Upper lobe of left lung (tissue), 6 donors: Measurements from ENCODE around the gene ACSL5. TPM values are rescaled to one million over a fixed set of nuclear protein-coding genes. Genes with fewer than 3 reads are reported as not detected.

Experiments used
- ATAC-seq, 2 donors: fragments of 200-7000 bp; cut with Tn5 transposase; one replicate each; pipeline ENCODE4 v1.9.1; 2022; ENCODE audit warnings: mild to moderate bottlenecking in 2 of 2, moderate library complexity in 2 of 2; ENCODE audit not compliant: low FRiP score in 2 of 2
- DNase-seq, 2 donors: peaks; one replicate each; pipeline ENCODE4 v3.0.0-alpha.2; 2019 to 2020
- H3K27ac ChIP-seq, 4 donors: fragments of 200-600 bp; sonication (generic); one replicate each; pipeline ENCODE4 v1.5.1; 2016 to 2019
- H3K27me3 ChIP-seq, 4 donors: fragments of 200-600 bp; sonication (generic); one replicate each; pipeline ENCODE4 v1.5.1; 2017 to 2019
- H3K36me3 ChIP-seq, 4 donors: fragments of 200-600 bp; sonication (generic); one replicate each; pipeline ENCODE4 v1.5.1; 2016 to 2019
- H3K4me1 ChIP-seq, 4 donors: fragments of 200-600 bp; sonication (generic); one replicate each; pipeline ENCODE4 v1.5.1; 2018 to 2019
- H3K4me3 ChIP-seq, 4 donors: fragments of 200-600 bp; sonication (generic); one replicate each; pipeline ENCODE4 v1.5.1; 2017 to 2019; ENCODE audit warnings: mild to moderate bottlenecking in 2 of 4, moderate library complexity in 1 of 4
- H3K9me3 ChIP-seq, 4 donors: fragments of 200-600 bp; sonication (generic); one replicate each; pipeline ENCODE4 v1.5.1; 2018 to 2019
- EP300 ChIP-seq, 4 donors: sonication (generic); formaldehyde crosslinking; IDR thresholded peaks; one replicate each; pipeline ENCODE4 v1.5.1; 2017; ENCODE audit warnings: antibody characterized with exemption in 4 of 4, control low read depth in 2 of 4
- POLR2A ChIP-seq, 4 donors: fragments of 450-650 bp; IDR thresholded peaks; one replicate each; pipeline ENCODE4 v1.5.1; 2016 to 2017; ENCODE audit warnings: antibody characterized with exemption in 4 of 4, mild to moderate bottlenecking in 2 of 4
- POLR2AphosphoS5 ChIP-seq, 2 donors: sonication (generic); formaldehyde crosslinking; IDR thresholded peaks; one replicate each; pipeline ENCODE4 v1.5.1; 2017; ENCODE audit warnings: antibody characterized with exemption in 2 of 2
- WGBS, 2 donors: methylation state at CpG; one replicate each; pipeline ENCODE4 v1.1.5; 2017 to 2018; 5-methylcytosine and 5-hydroxymethylcytosine counted together
- total RNA-seq, 6 donors: library from RNA; depleted of rRNA in 4 of 6; stranded (reverse); fragments of >200 nt in 4 of 6; gene quantifications; one replicate each; pipeline versions ENCODE4 v1.1.0 to v1.2.1, GENCODE V29; 2016 to 2021
- TF ChIP-seq, protein P1 (sequence below), 6 experiments: fragments of 450-650 bp in 4 of 6; fragments of 200-600 bp in 2 of 6; sonication (generic) in 2 of 6; IDR thresholded peaks; one replicate each; pipeline ENCODE4 v1.5.1; 2016 to 2019; ENCODE audit warnings: antibody characterized with exemption in 6 of 6
- donor health status: DM: no; HTN: no; CAD: no; lungs with moderate emphysema.
- donor health status: DM: no; HTN: yes; CAD: no; lungs with severe emphysema.

ACSL5 gene
- total RNA-seq, 6 donors from 2014 or later = 33.2 to 73.0 (median 62.0) TPM

DNA sequence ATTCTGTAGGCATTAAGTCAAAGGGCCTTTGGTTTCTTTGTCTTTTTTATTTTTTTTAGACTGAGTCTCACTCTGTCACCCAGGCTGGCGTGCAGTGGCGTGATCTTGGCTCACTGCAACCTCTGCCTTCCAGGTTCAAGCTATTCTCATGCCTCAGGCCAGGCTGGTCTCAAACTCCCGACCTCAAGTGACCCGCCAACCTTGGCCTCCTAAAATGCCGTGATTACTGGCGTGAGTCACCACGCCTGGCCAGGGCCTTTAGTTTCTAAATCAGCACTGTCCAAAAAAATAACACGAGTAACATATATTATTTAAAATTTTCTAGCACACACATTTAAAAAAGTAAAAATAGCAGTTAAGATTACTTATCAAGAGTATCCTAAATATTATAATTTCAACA is 11.1 kb upstream of the ACSL5 start:
- TF ChIP-seq POLR2AphosphoS5 (IDR thresholded peaks at IDR 0.05) (no peak), POLR2A (IDR thresholded peaks at IDR 0.05) (no peak), EP300 (IDR thresholded peaks at IDR 0.05) (no peak)
- TF ChIP-seq, protein P1, sequence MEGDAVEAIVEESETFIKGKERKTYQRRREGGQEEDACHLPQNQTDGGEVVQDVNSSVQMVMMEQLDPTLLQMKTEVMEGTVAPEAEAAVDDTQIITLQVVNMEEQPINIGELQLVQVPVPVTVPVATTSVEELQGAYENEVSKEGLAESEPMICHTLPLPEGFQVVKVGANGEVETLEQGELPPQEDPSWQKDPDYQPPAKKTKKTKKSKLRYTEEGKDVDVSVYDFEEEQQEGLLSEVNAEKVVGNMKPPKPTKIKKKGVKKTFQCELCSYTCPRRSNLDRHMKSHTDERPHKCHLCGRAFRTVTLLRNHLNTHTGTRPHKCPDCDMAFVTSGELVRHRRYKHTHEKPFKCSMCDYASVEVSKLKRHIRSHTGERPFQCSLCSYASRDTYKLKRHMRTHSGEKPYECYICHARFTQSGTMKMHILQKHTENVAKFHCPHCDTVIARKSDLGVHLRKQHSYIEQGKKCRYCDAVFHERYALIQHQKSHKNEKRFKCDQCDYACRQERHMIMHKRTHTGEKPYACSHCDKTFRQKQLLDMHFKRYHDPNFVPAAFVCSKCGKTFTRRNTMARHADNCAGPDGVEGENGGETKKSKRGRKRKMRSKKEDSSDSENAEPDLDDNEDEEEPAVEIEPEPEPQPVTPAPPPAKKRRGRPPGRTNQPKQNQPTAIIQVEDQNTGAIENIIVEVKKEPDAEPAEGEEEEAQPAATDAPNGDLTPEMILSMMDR (IDR thresholded peaks at IDR 0.05) = no peak
- no peak overlapping the region for H3K4me3 ChIP-seq
- ATAC-seq (no peak), DNase-seq (no peak)
- H3K27ac ChIP-seq = peak overlapping the region; percentile 77 to 85 (median 82)
- no peaks in the 10 kb centered on the region for H3K36me3 ChIP-seq
- no peaks in the 10 kb centered on the region for H3K27me3 ChIP-seq
- H3K4me1 ChIP-seq = peaks cover 28 to 59% (median 35%) of the 10 kb centered on the region in 4 donors
- no peaks in the 10 kb centered on the region for H3K9me3 ChIP-seq
- WGBS, 2 donors = 63 to 68% methylated on average over 8 of the region's 8 CpGs

DNA sequence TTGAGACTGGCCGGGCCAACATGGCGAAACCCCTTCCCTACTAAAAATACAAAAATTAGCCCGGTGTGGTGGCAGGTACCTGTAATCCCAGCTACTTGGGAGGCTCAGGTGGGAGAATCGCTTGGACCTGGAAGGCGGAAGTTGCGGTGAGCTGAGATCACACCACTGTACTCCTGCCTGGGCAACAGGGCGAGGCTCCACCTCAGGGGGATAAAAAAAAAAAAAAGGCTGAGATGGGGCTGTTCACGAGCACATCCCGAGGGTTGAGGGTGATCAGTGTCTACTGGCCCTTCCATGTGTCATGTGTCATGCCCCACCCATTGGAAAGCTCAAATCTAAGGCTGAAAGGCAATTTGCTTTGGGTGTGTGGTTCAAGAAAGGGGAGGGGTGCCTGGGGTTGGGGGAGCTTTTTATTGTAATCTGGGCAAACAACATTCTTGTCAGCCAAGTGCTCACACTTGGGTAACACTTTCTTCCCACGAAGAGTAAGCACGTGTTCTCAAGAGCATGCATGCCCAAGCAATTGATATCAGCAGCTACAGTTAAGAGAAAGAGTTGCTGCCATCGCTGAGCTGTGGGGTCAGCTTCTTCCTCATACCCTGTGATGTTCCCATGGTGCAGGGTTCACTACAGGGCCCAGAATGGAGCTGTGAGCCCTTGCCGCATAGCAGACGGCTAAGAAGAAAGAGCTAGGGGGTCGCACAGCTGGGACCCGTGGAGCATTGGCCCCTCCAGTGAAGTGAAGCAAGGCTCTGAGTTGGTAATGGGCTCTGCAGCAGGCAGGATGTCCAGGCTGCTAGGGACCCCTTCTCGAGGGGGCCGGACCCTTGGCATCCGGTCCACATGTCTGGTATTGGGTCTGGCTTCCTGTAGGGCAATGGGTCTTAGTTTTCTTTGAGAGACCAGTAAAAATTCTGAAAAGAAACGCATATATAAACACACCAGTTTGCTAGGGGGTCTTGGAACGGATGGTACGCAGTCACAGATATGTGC is 9.9 kb upstream of the ACSL5 start:
- peak; percentile 20 to 59 for DNase-seq
- no peak for ATAC-seq
- peak overlapping the region; percentile 62 to 84 (median 78) for H3K27ac ChIP-seq

DNA sequence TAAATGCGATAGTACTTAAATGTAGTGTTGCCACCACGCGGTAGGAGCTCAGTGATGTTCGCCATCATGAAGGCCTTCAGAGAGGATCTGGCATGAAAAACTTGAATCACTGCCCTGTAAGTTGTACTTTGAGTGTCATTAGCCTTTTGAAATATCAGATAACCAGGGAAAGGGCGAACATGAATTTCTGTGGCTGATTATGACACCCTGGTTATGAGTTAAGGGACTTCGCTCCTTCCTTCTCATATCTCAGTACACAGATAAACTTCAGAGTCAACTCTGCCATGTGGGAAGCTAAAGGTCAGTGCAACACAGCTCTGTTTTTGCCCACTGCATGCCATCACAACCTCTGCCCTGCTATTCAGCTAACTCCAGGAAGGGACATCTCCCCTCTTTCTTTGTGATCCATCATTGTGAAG is 8.9 kb upstream of the ACSL5 start:
- H3K36me3 ChIP-seq = no peaks in the 10 kb centered on the region
- DNase-seq = no peak
- WGBS, 2 donors = 81 to 89% methylated on average over 6 of the region's 6 CpGs
- no peak overlapping the region for H3K4me3 ChIP-seq
- no peaks in the 10 kb centered on the region for H3K27me3 ChIP-seq
- H3K9me3 ChIP-seq = no peaks in the 10 kb centered on the region
- H3K27ac ChIP-seq = peak overlapping the region in 1 of 4 donors; percentile 84
- TF ChIP-seq POLR2A (IDR thresholded peaks at IDR 0.05) (no peak), POLR2AphosphoS5 (IDR thresholded peaks at IDR 0.05) (no peak), EP300 (IDR thresholded peaks at IDR 0.05) (no peak)
- TF ChIP-seq, protein P1 (IDR thresholded peaks at IDR 0.05) = no peak
- ATAC-seq = no peak
- H3K4me1 ChIP-seq = peaks cover 28 to 59% (median 36%) of the 10 kb centered on the region in 4 donors

More for the DNA sequence above, 9.9 kb upstream of the ACSL5 start:
- no peaks in the 10 kb centered on the region for H3K27me3 ChIP-seq
- TF ChIP-seq, protein P1 (IDR thresholded peaks at IDR 0.05) = no peak
- TF ChIP-seq POLR2A (IDR thresholded peaks at IDR 0.05) = no peak
- TF ChIP-seq EP300 (IDR thresholded peaks at IDR 0.05) = peak in 1 of 4 donors; percentile 64
- TF ChIP-seq POLR2AphosphoS5 (IDR thresholded peaks at IDR 0.05) = no peak
- H3K9me3 ChIP-seq = no peaks in the 10 kb centered on the region
- no peaks in the 10 kb centered on the region for H3K36me3 ChIP-seq
- WGBS, 2 donors = 82 to 86% methylated on average over 14 to 22 of the region's 22 CpGs
- H3K4me3 ChIP-seq = no peak overlapping the region
- H3K4me1 ChIP-seq = peaks cover 28 to 59% (median 35%) of the 10 kb centered on the region in 4 donors

DNA sequence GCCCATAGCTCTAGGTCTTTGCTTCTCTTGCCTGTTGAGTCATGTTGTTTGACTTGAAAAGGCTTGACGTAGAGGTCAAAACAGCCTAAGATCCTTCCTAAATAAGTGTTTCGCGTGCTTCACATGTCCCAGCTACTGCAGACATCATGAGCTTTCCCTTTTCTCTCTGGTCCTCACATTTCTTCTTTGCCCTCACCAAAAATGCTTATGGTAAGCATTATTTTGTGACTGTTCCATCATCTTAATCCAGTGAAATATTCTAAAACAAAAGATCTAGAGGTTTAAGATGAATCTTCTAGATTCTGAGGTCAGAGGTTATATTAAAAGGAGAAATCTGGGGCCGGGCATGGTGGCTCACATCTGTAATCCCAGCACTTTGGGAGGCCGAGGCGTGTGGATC is 8.5 kb upstream of the ACSL5 start:
- Histone ChIP-seq H3K27ac (no peak overlapping the region), H3K36me3 (no peaks in the 10 kb centered on the region), H3K27me3 (no peaks in the 10 kb centered on the region), H3K4me3 (no peak overlapping the region), H3K4me1 (peaks cover 24 to 58% (median 34%) of the 10 kb centered on the region in 4 donors), H3K9me3 (no peaks in the 10 kb centered on the region)
- no peak for DNase-seq
- ATAC-seq = no peak
- 91 to 94% methylated on average over 6 of the region's 6 CpGs for WGBS, 2 donors
- no peak for TF ChIP-seq POLR2A (IDR thresholded peaks at IDR 0.05)
- TF ChIP-seq EP300 (IDR thresholded peaks at IDR 0.05) = no peak
- TF ChIP-seq POLR2AphosphoS5 (IDR thresholded peaks at IDR 0.05) = no peak
- TF ChIP-seq, protein P1 (IDR thresholded peaks at IDR 0.05) = no peak
